ENCODE data around the gene RETREG2.

- TF ChIP-seq YY1 (IDR thresholded peaks at IDR 0.05; ENCODE audit: insufficient read depth, insufficient read length), result no peak
- no peak for TF ChIP-seq ZNF274 (IDR thresholded peaks at IDR 0.05; ENCODE audit: low read depth, low read length)
Observed at GRCh38 chr2:219207884-219208740, 30.0 kb downstream of the RETREG2 start.

All from NT2/D1 (cell line).